B cell (primary cell): Measurements from ENCODE around the gene SLC3A2.

Experiments
- EZH2 ChIP-seq: IDR thresholded peaks from 2 replicates; pipeline ENCODE4 v1.6.1; 2012; ENCODE audit warnings: borderline replicate concordance, low read depth, mild to moderate bottlenecking, moderate library complexity, low read length; ENCODE audit not compliant: insufficient read depth, poor library complexity, severe bottlenecking
- TF ChIP-seq, protein P1 (sequence below): fragments of 200-600 bp; IDR thresholded peaks from one replicate; pipeline ENCODE4 v1.8.0; 2022; ENCODE audit warnings: antibody characterized with exemption, mild to moderate bottlenecking

DNA sequence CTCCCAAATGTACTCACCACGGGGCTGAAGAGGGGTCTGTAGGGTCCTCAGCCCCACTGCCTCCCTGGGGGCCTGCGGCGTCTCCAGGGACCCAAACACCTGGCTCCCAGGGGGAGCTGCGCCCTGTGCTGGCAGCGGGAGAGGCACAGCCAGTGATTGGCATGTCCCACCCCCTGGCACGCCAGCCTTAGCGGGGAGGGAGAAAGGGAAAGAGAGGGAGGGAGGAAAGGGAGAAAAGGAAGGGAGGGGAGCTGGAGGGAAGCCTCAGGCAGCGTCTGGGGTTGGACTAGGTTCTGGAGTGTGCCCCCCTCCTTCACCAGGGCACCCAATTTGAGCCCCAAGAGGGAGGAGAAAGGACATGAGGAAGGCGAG lies 40.5 kb downstream of the SLC3A2 start, which contains the start of gene CHRM1:
- TF ChIP-seq EZH2 = no peak
- TF ChIP-seq, protein P1, sequence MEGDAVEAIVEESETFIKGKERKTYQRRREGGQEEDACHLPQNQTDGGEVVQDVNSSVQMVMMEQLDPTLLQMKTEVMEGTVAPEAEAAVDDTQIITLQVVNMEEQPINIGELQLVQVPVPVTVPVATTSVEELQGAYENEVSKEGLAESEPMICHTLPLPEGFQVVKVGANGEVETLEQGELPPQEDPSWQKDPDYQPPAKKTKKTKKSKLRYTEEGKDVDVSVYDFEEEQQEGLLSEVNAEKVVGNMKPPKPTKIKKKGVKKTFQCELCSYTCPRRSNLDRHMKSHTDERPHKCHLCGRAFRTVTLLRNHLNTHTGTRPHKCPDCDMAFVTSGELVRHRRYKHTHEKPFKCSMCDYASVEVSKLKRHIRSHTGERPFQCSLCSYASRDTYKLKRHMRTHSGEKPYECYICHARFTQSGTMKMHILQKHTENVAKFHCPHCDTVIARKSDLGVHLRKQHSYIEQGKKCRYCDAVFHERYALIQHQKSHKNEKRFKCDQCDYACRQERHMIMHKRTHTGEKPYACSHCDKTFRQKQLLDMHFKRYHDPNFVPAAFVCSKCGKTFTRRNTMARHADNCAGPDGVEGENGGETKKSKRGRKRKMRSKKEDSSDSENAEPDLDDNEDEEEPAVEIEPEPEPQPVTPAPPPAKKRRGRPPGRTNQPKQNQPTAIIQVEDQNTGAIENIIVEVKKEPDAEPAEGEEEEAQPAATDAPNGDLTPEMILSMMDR = no peak
